ENCODE measurements around the gene ZNF107. TPM values are rescaled to one million over a fixed set of nuclear protein-coding genes. Genes with fewer than 3 reads are reported as not detected.

The ZNF107 gene
- total RNA-seq, 2 experiments from 2014 or later = 12.4 TPM

DNA sequence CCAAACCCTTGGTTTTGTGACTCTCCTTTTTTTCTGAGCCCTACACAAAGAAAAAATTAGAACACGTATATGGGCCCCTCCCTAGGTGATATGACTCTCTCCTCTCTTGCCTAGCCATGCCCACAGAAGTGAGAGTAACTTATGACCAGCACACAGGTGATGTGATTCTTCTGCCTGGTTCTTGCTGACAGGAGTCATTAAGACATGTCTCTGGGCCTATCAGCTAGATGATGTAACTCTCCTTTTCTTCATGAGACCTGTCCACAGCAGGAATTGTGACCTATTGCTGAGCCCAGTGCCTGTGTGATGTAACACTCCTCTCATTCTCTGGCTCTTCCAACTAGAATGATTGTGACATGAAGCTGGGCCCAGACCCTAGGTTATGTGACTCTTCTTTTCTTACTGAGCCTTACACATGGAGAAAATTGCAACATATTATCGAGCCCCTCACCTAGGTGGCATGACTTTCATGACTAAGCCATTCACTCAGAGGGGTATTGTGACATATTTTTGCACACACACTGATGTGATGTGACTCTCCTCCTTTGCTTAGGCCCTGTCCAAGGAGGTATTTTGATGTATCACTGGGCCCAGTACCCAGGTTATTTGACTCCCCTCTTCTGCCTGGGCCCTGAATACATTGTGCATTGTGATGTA, 31.4 kb upstream of the ZNF107 start:
- Histone ChIP-seq H3K9me3 (ENCODE audit: control insufficient read depth in 1 of 2, insufficient read depth in 1 of 2, low read length in 2 of 2) (no peaks in the 10 kb centered on the region), H3K27ac (ENCODE audit: low read depth in 1 of 2, low read length in 2 of 2) (no peak overlapping the region), H3K36me3 (ENCODE audit: insufficient read depth, low read length) (no peaks in the 10 kb centered on the region), H3K27me3 (ENCODE audit: control insufficient read depth in 1 of 2, insufficient read depth in 2 of 2, low read length in 2 of 2) (no peaks in the 10 kb centered on the region), H3K4me3 (ENCODE audit: low read length) (no peak overlapping the region), H3K4me1 (ENCODE audit: insufficient read depth, low read length) (no peaks in the 10 kb centered on the region)
- TF ChIP-seq, protein P1, sequence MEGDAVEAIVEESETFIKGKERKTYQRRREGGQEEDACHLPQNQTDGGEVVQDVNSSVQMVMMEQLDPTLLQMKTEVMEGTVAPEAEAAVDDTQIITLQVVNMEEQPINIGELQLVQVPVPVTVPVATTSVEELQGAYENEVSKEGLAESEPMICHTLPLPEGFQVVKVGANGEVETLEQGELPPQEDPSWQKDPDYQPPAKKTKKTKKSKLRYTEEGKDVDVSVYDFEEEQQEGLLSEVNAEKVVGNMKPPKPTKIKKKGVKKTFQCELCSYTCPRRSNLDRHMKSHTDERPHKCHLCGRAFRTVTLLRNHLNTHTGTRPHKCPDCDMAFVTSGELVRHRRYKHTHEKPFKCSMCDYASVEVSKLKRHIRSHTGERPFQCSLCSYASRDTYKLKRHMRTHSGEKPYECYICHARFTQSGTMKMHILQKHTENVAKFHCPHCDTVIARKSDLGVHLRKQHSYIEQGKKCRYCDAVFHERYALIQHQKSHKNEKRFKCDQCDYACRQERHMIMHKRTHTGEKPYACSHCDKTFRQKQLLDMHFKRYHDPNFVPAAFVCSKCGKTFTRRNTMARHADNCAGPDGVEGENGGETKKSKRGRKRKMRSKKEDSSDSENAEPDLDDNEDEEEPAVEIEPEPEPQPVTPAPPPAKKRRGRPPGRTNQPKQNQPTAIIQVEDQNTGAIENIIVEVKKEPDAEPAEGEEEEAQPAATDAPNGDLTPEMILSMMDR (IDR thresholded peaks at IDR 0.05) = no peak
- POLR2A ChIA-PET = no interaction called here
- CTCF ChIA-PET = no interaction called here
- Mint-ChIP-seq H3K9me3 (no peaks in the 10 kb centered on the region), H3K36me3 (ENCODE audit: low read depth) (no peaks in the 10 kb centered on the region), H3K4me1 (ENCODE audit: low read depth) (no peaks in the 10 kb centered on the region), H3K4me3 (no peak overlapping the region), H3K27ac (no peak overlapping the region), H3K27me3 (no peaks in the 10 kb centered on the region)
- no peak for DNase-seq
- ATAC-seq (ENCODE audit: poor library complexity) = no peak
- intact Hi-C loops (cut with DNase I, micrococcal nuclease) = loop anchor here in 1 of 2 experiments (10.0 kb wide), 1 partner anchor 670 kb away; no protein-coding TSS in a partner anchor

DNA sequence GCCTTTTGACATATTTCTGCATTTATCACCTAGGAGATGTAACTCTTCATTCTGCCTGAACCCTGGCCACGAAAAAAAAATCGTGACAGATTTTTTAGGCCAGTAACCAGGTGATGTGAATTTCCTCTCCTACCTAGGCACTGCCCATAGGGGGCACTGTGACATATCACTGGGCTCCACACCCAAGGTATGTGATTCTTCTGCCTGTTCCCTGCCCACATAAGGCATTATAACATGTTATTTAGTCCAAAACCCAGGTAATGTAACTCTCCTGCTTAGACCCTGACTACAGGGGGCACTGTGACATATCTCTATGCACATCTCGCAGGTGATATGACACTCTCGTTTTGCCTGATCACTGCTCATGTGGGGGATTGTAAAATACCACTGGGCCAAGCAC, 29.5 kb upstream of the ZNF107 start:
- TF ChIP-seq, protein P1 (IDR thresholded peaks at IDR 0.05) = no peak
- no peak overlapping the region for H3K4me3 ChIP-seq (ENCODE audit: low read length)
- no peak for ATAC-seq (ENCODE audit: poor library complexity)
- ChIA-PET POLR2A (no interaction called here), CTCF (no interaction called here)
- H3K4me3 Mint-ChIP-seq = no peak overlapping the region
- no peaks in the 10 kb centered on the region for H3K9me3 ChIP-seq (ENCODE audit: control insufficient read depth in 1 of 2, insufficient read depth in 1 of 2, low read length in 2 of 2)
- H3K27me3 Mint-ChIP-seq = no peaks in the 10 kb centered on the region
- H3K27ac Mint-ChIP-seq = no peak overlapping the region
- H3K9me3 Mint-ChIP-seq = no peaks in the 10 kb centered on the region
- no peaks in the 10 kb centered on the region for H3K36me3 Mint-ChIP-seq (ENCODE audit: low read depth)
- H3K27ac ChIP-seq (ENCODE audit: low read depth in 1 of 2, low read length in 2 of 2) = no peak overlapping the region
- no peaks in the 10 kb centered on the region for H3K27me3 ChIP-seq (ENCODE audit: control insufficient read depth in 1 of 2, insufficient read depth in 2 of 2, low read length in 2 of 2)
- H3K4me1 ChIP-seq (ENCODE audit: insufficient read depth, low read length) = no peaks in the 10 kb centered on the region
- no peaks in the 10 kb centered on the region for H3K36me3 ChIP-seq (ENCODE audit: insufficient read depth, low read length)
- peak in 3 of 14 experiments; percentile 3 to 48 (median 34) for DNase-seq
- no peaks in the 10 kb centered on the region for H3K4me1 Mint-ChIP-seq (ENCODE audit: low read depth)
- intact Hi-C loops (cut with DNase I, micrococcal nuclease) = loop anchor here in 1 of 2 experiments (10.0 kb wide), 1 partner anchor 668 kb away; no protein-coding TSS in a partner anchor

DNA sequence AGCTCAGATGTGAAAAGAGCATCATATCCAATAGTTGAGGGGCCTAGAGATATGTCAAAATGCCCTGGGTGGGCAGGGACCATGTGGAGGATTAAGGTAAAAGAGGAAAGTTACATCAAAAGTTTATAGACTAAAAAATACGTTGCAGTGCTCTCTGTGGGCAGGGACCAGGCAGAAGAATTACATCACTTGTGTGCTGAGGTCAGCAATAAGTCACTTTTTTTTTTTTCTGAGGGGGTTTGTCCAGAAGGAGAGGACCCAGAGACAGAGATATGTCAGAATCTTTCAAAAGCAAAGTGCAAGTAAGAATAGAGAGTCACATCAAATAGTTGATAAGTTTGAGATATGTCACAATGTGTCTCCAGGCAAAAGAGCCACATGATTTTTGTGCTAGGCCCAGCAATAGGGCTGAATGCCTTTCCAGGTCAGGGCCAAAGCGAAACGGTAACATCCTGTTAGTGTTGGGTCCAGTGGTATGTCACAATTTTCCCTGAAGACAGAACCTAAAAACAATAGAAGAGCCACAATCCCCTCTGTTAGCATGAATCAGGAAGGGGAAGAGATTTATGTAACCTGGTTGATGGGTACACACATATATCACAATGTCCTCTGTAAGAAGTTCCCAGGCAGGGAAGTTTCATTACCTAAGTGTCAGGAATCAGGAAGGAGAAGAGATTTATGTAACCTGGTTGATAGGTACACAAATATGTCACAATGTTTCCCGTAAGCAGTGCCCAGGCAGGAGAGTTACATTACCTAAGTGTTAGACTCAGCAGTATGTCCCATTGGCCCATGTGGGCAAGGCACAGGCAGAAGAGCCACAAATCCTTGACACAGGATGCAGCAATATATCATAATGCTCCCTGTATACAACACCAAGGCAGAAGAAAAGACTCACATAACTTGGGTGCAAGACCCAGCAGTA, 28.1 kb upstream of the ZNF107 start:
- TF ChIP-seq, protein P1 (IDR thresholded peaks at IDR 0.05) = no peak
- CTCF ChIA-PET = no interaction called here
- H3K27ac Mint-ChIP-seq = no peak overlapping the region

More for the DNA sequence above, 28.1 kb upstream of the ZNF107 start:
- Mint-ChIP-seq H3K27me3 (no peaks in the 10 kb centered on the region), H3K4me1 (ENCODE audit: low read depth) (no peaks in the 10 kb centered on the region), H3K36me3 (ENCODE audit: low read depth) (no peaks in the 10 kb centered on the region), H3K4me3 (no peak overlapping the region), H3K9me3 (no peaks in the 10 kb centered on the region)
- Histone ChIP-seq H3K27me3 (ENCODE audit: control insufficient read depth in 1 of 2, insufficient read depth in 2 of 2, low read length in 2 of 2) (no peaks in the 10 kb centered on the region), H3K4me3 (ENCODE audit: low read length) (no peak overlapping the region), H3K4me1 (ENCODE audit: insufficient read depth, low read length) (no peaks in the 10 kb centered on the region), H3K36me3 (ENCODE audit: insufficient read depth, low read length) (no peaks in the 10 kb centered on the region), H3K27ac (ENCODE audit: low read depth in 1 of 2, low read length in 2 of 2) (no peak overlapping the region), H3K9me3 (ENCODE audit: control insufficient read depth in 1 of 2, insufficient read depth in 1 of 2, low read length in 2 of 2) (no peaks in the 10 kb centered on the region)
- no peak for DNase-seq
- intact Hi-C loops (cut with DNase I, micrococcal nuclease) = loop anchor here in 1 of 2 experiments (10.0 kb wide), 1 partner anchor 667 kb away; no protein-coding TSS in a partner anchor
- POLR2A ChIA-PET = no interaction called here
- no peak for ATAC-seq (ENCODE audit: poor library complexity)
